ENCODE data around the gene MAML3.

MAML3 gene

DNA sequence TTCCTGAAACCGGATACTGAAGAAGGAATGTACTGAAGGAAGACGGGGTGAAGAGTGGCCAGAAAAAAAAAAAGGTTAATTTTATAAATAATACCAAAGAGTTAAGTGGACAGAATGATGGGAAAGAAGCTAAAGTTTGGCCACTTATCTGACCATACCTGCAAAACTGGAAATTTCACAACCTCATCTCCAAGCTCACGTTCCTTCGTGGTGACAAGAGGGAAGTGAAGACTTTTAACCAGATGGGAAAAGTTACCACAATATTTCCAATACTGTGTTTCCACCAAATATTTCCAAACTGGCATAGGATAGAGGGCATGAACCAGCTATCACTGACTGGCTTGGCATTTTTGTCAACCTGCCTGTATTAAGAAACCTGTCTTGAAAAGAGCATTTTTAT, 56.4 kb downstream of the MAML3 start:
- DNase-seq: no peak

DNA sequence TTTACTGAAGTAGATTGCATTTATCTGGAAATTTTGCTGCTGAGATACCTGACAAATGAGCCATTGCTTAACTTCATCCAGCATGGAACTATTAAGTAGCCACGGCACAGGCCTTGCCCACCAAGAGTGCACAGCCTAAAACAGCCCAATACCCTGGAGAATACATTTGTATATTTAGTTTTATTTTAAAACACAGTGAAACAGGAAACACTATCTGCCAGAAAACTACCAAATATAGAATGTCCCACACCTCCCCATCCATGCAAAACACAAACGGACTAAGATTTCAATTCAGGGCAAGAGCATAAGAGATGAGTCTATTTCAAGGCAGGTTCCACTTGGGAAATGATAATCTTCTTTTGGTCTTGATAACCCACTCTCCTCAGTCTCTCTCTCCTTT, 57.1 kb downstream of the MAML3 start:
- no peak for DNase-seq

GRCh38 chr4:140096483-140096861, 57.5 kb downstream of the MAML3 start:
- no peak for DNase-seq

- no peak for DNase-seq
These were observed 58.1 kb downstream of the MAML3 start for GRCh38 chr4:140095694-140096482.

DNA sequence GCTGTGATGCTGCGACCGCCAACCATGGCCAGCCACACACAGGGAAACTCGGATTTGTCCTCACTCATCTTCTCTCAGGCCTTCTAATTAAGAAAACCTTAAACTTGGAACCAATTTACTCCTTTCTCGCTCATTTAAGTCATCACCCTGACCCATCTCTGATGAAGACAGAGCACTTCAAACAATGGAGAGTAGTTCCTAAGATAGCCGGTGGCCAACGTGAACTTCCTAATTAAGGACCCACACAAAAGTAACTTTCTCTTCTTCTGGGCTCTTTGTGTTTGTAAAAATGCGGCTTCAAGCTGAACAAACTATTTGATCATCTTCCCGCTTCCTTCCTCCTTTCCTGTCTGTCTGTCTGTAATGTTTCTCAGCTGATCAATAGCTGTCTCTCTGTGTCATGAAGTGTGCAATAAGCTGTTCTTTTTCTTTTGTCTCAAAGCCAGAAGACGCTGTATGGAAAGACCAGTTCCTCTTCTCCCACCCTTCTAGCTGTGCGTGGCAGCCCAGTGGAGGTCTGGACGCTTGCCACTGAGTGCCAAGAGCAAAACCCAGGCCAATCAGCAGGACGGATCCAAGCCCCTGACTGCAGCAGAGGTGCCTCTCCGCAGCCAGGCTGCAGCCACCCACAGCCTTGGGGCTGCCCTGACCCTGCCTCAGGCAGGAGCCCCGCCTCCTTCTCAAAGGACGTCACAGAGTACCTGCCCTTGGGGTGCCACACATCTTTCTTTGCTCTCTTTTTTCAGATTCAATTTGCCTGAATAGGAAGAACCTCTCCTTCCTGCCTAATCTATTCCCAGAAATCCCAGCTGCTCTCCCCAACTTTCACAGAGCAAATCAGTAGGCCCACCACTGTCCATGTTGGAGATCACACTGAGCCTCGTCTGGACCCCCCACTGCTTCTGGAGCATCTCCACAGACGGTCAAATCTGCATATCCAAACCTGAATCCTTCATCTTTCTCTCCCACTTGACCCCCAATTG, 59.3 kb downstream of the MAML3 start:
- DNase-seq: peak; percentile 27

DNA sequence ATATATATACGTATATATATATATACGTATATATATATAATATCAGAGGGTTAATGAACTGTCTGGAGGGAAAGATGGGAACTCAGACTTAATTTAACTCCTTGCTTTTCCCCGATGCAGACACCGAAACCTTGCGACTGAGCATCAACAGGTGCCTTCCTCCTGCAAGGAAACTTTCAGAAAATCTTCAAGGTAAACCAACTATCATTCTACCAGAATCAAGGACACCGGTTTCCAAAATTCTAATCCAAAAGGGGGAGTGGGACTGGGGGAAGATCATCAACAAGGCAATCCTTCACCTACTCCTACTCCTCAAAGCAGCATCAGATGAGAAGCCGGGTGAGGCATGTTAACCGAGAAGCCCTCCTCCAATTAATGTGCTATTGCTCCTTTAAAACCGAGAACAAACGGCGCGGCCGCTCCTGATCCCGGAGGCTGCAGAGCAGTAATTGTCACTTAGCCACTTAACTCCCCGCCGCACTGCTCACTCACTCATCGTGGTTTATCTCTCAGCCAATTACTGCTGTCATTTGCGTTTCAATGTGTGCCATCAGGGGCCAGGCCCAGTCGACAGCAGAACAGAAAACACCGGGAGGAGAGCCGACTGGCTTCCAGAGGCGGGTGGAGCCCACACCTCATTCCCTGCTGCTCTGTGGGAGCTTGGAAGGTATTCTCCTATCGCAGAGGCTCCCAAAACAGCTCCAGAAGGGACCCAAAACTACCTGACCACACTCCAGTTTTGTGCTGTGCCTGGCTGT, 61.7 kb downstream of the MAML3 start:
- DNase-seq: no peak

DNA sequence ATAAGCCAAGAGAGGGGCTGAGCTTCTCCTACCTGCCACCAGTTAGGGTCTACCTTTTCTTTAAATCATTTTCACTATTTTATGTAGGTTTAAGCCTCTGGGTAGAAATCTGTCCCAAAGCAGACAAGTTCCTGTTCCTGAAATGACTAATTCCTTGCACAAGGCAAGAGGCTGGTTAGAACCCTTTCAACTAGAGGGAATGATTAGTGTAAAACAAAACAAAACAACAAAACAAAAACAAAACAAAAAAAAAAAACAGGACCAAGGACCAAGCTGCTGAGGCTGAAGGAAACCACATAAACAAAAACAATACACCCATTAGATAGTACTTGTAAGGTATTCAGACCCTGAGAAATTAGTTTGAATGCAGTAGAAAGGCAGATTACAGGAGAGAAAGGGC, 62.7 kb downstream of the MAML3 start:
- DNase-seq: no peak

GRCh38 chr4:140090215-140090731, 63.7 kb downstream of the MAML3 start:
- DNase-seq: no peak

GRCh38 chr4:140089216-140089615, 64.8 kb downstream of the MAML3 start:
- DNase-seq: no peak

- no peak for DNase-seq
These were observed 65.5 kb downstream of the MAML3 start for GRCh38 chr4:140088323-140088967.

DNA sequence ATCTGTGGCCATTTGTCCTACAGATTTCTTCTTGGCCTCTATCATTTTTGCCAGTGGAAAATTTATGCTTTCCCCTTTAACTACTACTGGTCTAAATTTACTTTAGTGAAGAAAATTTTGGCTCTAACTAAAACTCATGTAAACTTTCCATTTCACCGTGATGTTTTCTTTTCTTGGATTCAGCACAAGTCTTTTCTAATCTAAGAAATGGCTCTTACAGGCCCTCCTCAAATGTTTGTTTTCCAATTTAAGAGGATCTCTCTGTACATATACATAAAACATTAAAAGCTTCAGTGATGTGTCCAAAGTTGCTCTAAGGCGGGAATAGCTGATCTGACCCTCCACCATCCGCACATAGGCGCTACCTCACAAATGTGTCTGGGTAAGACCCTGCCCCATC, 68.1 kb downstream of the MAML3 start:
- DNase-seq: no peak

- no peak for DNase-seq
These were observed 68.8 kb downstream of the MAML3 start for GRCh38 chr4:140085062-140085622.

GRCh38 chr4:140084385-140084784, 69.6 kb downstream of the MAML3 start:
- no peak for DNase-seq

- DNase-seq: no peak
These were observed 71.6 kb downstream of the MAML3 start for GRCh38 chr4:140082391-140082755.

DNA sequence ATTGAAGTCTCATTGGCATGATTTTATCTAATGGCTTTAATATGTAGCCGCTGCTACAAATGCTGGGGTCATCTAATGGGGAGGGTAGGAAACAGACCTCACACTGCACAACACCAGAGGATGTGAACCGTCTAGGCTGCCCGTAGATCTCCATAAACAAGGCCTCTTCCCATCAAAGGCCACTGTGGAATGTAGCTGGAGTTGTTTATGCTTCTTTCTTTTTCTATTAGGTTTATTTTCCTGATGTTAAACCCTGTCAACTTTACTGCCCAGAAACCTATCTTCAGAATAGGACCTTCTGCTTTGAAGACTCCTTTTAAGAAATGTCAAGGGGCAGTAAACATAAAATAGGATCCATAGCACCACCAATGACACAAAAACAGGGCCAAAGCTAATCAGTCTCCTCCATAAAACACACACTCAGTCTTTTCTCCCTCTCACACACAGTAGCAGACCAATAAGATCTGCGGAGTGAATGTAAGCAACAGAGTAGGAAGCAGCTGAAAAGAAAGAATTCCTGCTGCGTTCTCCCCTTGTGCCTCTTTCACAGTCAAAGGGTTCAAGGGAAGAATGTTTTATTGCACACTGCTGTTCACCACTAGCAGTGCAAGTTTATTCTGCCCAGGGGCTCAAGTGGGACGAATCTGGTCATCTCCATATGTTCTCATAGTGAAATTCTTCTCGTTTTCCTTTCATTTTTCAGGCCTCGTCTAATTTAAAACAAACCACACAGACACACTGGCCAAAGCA, 72.2 kb downstream of the MAML3 start:
- no peak for DNase-seq

GRCh38 chr4:140080883-140081282, 73.1 kb downstream of the MAML3 start:
- DNase-seq: no peak

DNA sequence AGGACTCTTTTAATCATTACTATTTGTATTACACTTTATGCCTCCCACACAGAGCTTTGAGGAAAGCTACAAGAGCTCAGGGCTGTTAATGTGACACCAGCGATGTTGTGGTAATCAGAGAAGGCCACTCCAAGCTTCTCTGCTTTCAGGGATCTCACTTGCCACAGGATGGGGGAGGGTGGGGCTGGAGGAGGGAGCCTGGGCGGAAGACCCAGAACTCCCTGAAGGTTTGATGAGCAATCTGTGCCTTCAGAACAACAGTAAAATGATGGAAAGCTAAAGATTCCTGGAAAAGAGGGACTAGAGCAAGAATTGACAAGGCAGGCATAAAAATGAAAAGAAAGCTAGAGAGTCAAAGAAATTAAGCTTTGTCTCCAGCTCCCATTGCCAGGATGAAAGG, 75.6 kb downstream of the MAML3 start:
- no peak for DNase-seq

GRCh38 chr4:140076307-140076706, 77.7 kb downstream of the MAML3 start:
- DNase-seq: no peak

GRCh38 chr4:140071806-140072205, 82.2 kb downstream of the MAML3 start:
- DNase-seq: no peak

- no peak for DNase-seq
These were observed 83.0 kb downstream of the MAML3 start for GRCh38 chr4:140070973-140071372.

GRCh38 chr4:140070366-140070765, 83.6 kb downstream of the MAML3 start:
- DNase-seq: no peak
